ENCODE results near the gene CRISP1. TPM values are rescaled to one million over a fixed set of nuclear protein-coding genes. Genes with fewer than 3 reads are reported as not detected.

The CRISP1 gene
- polyA plus RNA-seq, 2 donors: not detected

- WGBS, 2 donors: 35% methylated on average over 4 of the region's 4 CpGs
Observed at GRCh38 chr6:49849213-49849907, 17.0 kb downstream of the CRISP1 start.

GRCh38 chr6:49847673-49848072 is 18.7 kb downstream of the CRISP1 start:
- Histone ChIP-seq H3K27ac (ENCODE audit: low read depth in 2 of 2, low read length in 1 of 2) (no peak overlapping the region), H3K4me3 (ENCODE audit: low read depth in 1 of 2, low read length in 2 of 2) (no peak overlapping the region), H3K9me3 (ENCODE audit: control insufficient read depth in 2 of 2, insufficient read depth in 1 of 2, low read depth in 1 of 2, low read length in 1 of 2) (no peaks in the 10 kb centered on the region), H3K36me3 (ENCODE audit: control insufficient read depth in 2 of 2, insufficient read depth in 2 of 2, low read length in 1 of 2) (no peaks in the 10 kb centered on the region), H3K27me3 (ENCODE audit: control insufficient read depth in 1 of 2, insufficient read depth in 2 of 2, low read length in 2 of 2) (no peaks in the 10 kb centered on the region), H3K4me1 (ENCODE audit: control insufficient read depth in 2 of 2, insufficient read depth in 2 of 2, low read length in 1 of 2) (no peaks in the 10 kb centered on the region)
- 82 to 84% methylated on average over 2 of the region's 2 CpGs for WGBS, 2 donors

More at GRCh38 chr6:49849213-49849907, 17.0 kb downstream of the CRISP1 start:
- Histone ChIP-seq H3K27me3 (ENCODE audit: control insufficient read depth in 1 of 2, insufficient read depth in 2 of 2, low read length in 2 of 2) (no peaks in the 10 kb centered on the region), H3K4me1 (ENCODE audit: control insufficient read depth in 2 of 2, insufficient read depth in 2 of 2, low read length in 1 of 2) (no peaks in the 10 kb centered on the region), H3K36me3 (ENCODE audit: control insufficient read depth in 2 of 2, insufficient read depth in 2 of 2, low read length in 1 of 2) (no peaks in the 10 kb centered on the region), H3K9me3 (ENCODE audit: control insufficient read depth in 2 of 2, insufficient read depth in 1 of 2, low read depth in 1 of 2, low read length in 1 of 2) (no peaks in the 10 kb centered on the region), H3K4me3 (ENCODE audit: low read depth in 1 of 2, low read length in 2 of 2) (no peak overlapping the region), H3K27ac (ENCODE audit: low read depth in 2 of 2, low read length in 1 of 2) (no peak overlapping the region)

GRCh38 chr6:49847014-49847413 is 19.3 kb downstream of the CRISP1 start:
- no peaks in the 10 kb centered on the region for H3K27me3 ChIP-seq (ENCODE audit: control insufficient read depth in 1 of 2, insufficient read depth in 2 of 2, low read length in 2 of 2)
- H3K9me3 ChIP-seq (ENCODE audit: control insufficient read depth in 2 of 2, insufficient read depth in 1 of 2, low read depth in 1 of 2, low read length in 1 of 2): no peaks in the 10 kb centered on the region

GRCh38 chr6:49841424-49841823 is 24.9 kb downstream of the CRISP1 start:
- no peaks in the 10 kb centered on the region for H3K36me3 ChIP-seq (ENCODE audit: control insufficient read depth in 2 of 2, insufficient read depth in 2 of 2, low read length in 1 of 2)
- H3K27me3 ChIP-seq (ENCODE audit: control insufficient read depth in 1 of 2, insufficient read depth in 2 of 2, low read length in 2 of 2): no peaks in the 10 kb centered on the region
- no peak overlapping the region for H3K27ac ChIP-seq (ENCODE audit: low read depth in 2 of 2, low read length in 1 of 2)
- WGBS, 2 donors: 86 to 91% methylated on average over 4 of the region's 4 CpGs
- H3K4me3 ChIP-seq (ENCODE audit: low read depth in 1 of 2, low read length in 2 of 2): no peak overlapping the region
- no peaks in the 10 kb centered on the region for H3K4me1 ChIP-seq (ENCODE audit: control insufficient read depth in 2 of 2, insufficient read depth in 2 of 2, low read length in 1 of 2)
- H3K9me3 ChIP-seq (ENCODE audit: control insufficient read depth in 2 of 2, insufficient read depth in 1 of 2, low read depth in 1 of 2, low read length in 1 of 2): no peaks in the 10 kb centered on the region

More at GRCh38 chr6:49847014-49847413, 19.3 kb downstream of the CRISP1 start:
- H3K4me1 ChIP-seq (ENCODE audit: control insufficient read depth in 2 of 2, insufficient read depth in 2 of 2, low read length in 1 of 2): no peaks in the 10 kb centered on the region
- H3K36me3 ChIP-seq (ENCODE audit: control insufficient read depth in 2 of 2, insufficient read depth in 2 of 2, low read length in 1 of 2): no peaks in the 10 kb centered on the region
- H3K27ac ChIP-seq (ENCODE audit: low read depth in 2 of 2, low read length in 1 of 2): no peak overlapping the region
- no peak overlapping the region for H3K4me3 ChIP-seq (ENCODE audit: low read depth in 1 of 2, low read length in 2 of 2)
- WGBS, 2 donors: 91 to 92% methylated on average over 4 of the region's 4 CpGs

- H3K4me3 ChIP-seq (ENCODE audit: low read depth in 1 of 2, low read length in 2 of 2): no peak overlapping the region
Observed at GRCh38 chr6:49839957-49840356, 26.4 kb downstream of the CRISP1 start.

GRCh38 chr6:49839162-49839561 is 27.2 kb downstream of the CRISP1 start:
- H3K9me3 ChIP-seq (ENCODE audit: control insufficient read depth in 2 of 2, insufficient read depth in 1 of 2, low read depth in 1 of 2, low read length in 1 of 2): no peaks in the 10 kb centered on the region

More at GRCh38 chr6:49839957-49840356, 26.4 kb downstream of the CRISP1 start:
- WGBS, 2 donors: 89 to 93% methylated on average over 2 of the region's 2 CpGs
- H3K9me3 ChIP-seq (ENCODE audit: control insufficient read depth in 2 of 2, insufficient read depth in 1 of 2, low read depth in 1 of 2, low read length in 1 of 2): no peaks in the 10 kb centered on the region
- no peaks in the 10 kb centered on the region for H3K36me3 ChIP-seq (ENCODE audit: control insufficient read depth in 2 of 2, insufficient read depth in 2 of 2, low read length in 1 of 2)
- no peaks in the 10 kb centered on the region for H3K27me3 ChIP-seq (ENCODE audit: control insufficient read depth in 1 of 2, insufficient read depth in 2 of 2, low read length in 2 of 2)
- H3K27ac ChIP-seq (ENCODE audit: low read depth in 2 of 2, low read length in 1 of 2): no peak overlapping the region
- no peaks in the 10 kb centered on the region for H3K4me1 ChIP-seq (ENCODE audit: control insufficient read depth in 2 of 2, insufficient read depth in 2 of 2, low read length in 1 of 2)

GRCh38 chr6:49835140-49835539 is 31.2 kb downstream of the CRISP1 start:
- H3K27ac ChIP-seq (ENCODE audit: low read depth in 2 of 2, low read length in 1 of 2): no peak overlapping the region
- 81 to 87% methylated on average over 3 of the region's 3 CpGs for WGBS, 2 donors
- no peaks in the 10 kb centered on the region for H3K4me1 ChIP-seq (ENCODE audit: control insufficient read depth in 2 of 2, insufficient read depth in 2 of 2, low read length in 1 of 2)
- H3K27me3 ChIP-seq (ENCODE audit: control insufficient read depth in 1 of 2, insufficient read depth in 2 of 2, low read length in 2 of 2): no peaks in the 10 kb centered on the region
- no peaks in the 10 kb centered on the region for H3K36me3 ChIP-seq (ENCODE audit: control insufficient read depth in 2 of 2, insufficient read depth in 2 of 2, low read length in 1 of 2)
- H3K4me3 ChIP-seq (ENCODE audit: low read depth in 1 of 2, low read length in 2 of 2): no peak overlapping the region
- H3K9me3 ChIP-seq (ENCODE audit: control insufficient read depth in 2 of 2, insufficient read depth in 1 of 2, low read depth in 1 of 2, low read length in 1 of 2): no peaks in the 10 kb centered on the region

More at GRCh38 chr6:49839162-49839561, 27.2 kb downstream of the CRISP1 start:
- Histone ChIP-seq H3K4me3 (ENCODE audit: low read depth in 1 of 2, low read length in 2 of 2) (no peak overlapping the region), H3K36me3 (ENCODE audit: control insufficient read depth in 2 of 2, insufficient read depth in 2 of 2, low read length in 1 of 2) (no peaks in the 10 kb centered on the region), H3K4me1 (ENCODE audit: control insufficient read depth in 2 of 2, insufficient read depth in 2 of 2, low read length in 1 of 2) (no peaks in the 10 kb centered on the region), H3K27me3 (ENCODE audit: control insufficient read depth in 1 of 2, insufficient read depth in 2 of 2, low read length in 2 of 2) (no peaks in the 10 kb centered on the region), H3K27ac (ENCODE audit: low read depth in 2 of 2, low read length in 1 of 2) (no peak overlapping the region)
- 73 to 83% methylated on average over 2 of the region's 2 CpGs for WGBS, 2 donors

- no peaks in the 10 kb centered on the region for H3K4me1 ChIP-seq (ENCODE audit: control insufficient read depth in 2 of 2, insufficient read depth in 2 of 2, low read length in 1 of 2)
- no peak overlapping the region for H3K27ac ChIP-seq (ENCODE audit: low read depth in 2 of 2, low read length in 1 of 2)
- H3K27me3 ChIP-seq (ENCODE audit: control insufficient read depth in 1 of 2, insufficient read depth in 2 of 2, low read length in 2 of 2): no peaks in the 10 kb centered on the region
- H3K9me3 ChIP-seq (ENCODE audit: control insufficient read depth in 2 of 2, insufficient read depth in 1 of 2, low read depth in 1 of 2, low read length in 1 of 2): no peaks in the 10 kb centered on the region
- H3K36me3 ChIP-seq (ENCODE audit: control insufficient read depth in 2 of 2, insufficient read depth in 2 of 2, low read length in 1 of 2): no peaks in the 10 kb centered on the region
- WGBS, 2 donors: 74 to 82% methylated on average over 1 of the region's 1 CpG
- H3K4me3 ChIP-seq (ENCODE audit: low read depth in 1 of 2, low read length in 2 of 2): no peak overlapping the region
Observed at GRCh38 chr6:49833386-49833785, 32.9 kb downstream of the CRISP1 start.

GRCh38 chr6:49826743-49827406 is 39.5 kb downstream of the CRISP1 start:
- no peak overlapping the region for H3K4me3 ChIP-seq (ENCODE audit: low read depth in 1 of 2, low read length in 2 of 2)
- H3K36me3 ChIP-seq (ENCODE audit: control insufficient read depth in 2 of 2, insufficient read depth in 2 of 2, low read length in 1 of 2): no peaks in the 10 kb centered on the region
- H3K27me3 ChIP-seq (ENCODE audit: control insufficient read depth in 1 of 2, insufficient read depth in 2 of 2, low read length in 2 of 2): no peaks in the 10 kb centered on the region
- 46 to 55% methylated on average over 5 of the region's 5 CpGs for WGBS, 2 donors
- H3K27ac ChIP-seq (ENCODE audit: low read depth in 2 of 2, low read length in 1 of 2): no peak overlapping the region
- H3K9me3 ChIP-seq (ENCODE audit: control insufficient read depth in 2 of 2, insufficient read depth in 1 of 2, low read depth in 1 of 2, low read length in 1 of 2): no peaks in the 10 kb centered on the region
- H3K4me1 ChIP-seq (ENCODE audit: control insufficient read depth in 2 of 2, insufficient read depth in 2 of 2, low read length in 1 of 2): no peaks in the 10 kb centered on the region

- Histone ChIP-seq H3K27me3 (ENCODE audit: control insufficient read depth in 1 of 2, insufficient read depth in 2 of 2, low read length in 2 of 2) (no peaks in the 10 kb centered on the region), H3K27ac (ENCODE audit: low read depth in 2 of 2, low read length in 1 of 2) (no peak overlapping the region), H3K9me3 (ENCODE audit: control insufficient read depth in 2 of 2, insufficient read depth in 1 of 2, low read depth in 1 of 2, low read length in 1 of 2) (no peaks in the 10 kb centered on the region), H3K4me3 (ENCODE audit: low read depth in 1 of 2, low read length in 2 of 2) (no peak overlapping the region), H3K4me1 (ENCODE audit: control insufficient read depth in 2 of 2, insufficient read depth in 2 of 2, low read length in 1 of 2) (no peaks in the 10 kb centered on the region), H3K36me3 (ENCODE audit: control insufficient read depth in 2 of 2, insufficient read depth in 2 of 2, low read length in 1 of 2) (no peaks in the 10 kb centered on the region)
- WGBS, 2 donors: 67 to 75% methylated on average over 2 of the region's 2 CpGs
Observed at GRCh38 chr6:49815166-49815565, 51.2 kb downstream of the CRISP1 start.

Data from esophagus (tissue), 2 donors.